A673 (cell line): ENCODE measurements around the gene OCSTAMP. TPM values are rescaled to one million over a fixed set of nuclear protein-coding genes. Genes with fewer than 3 reads are reported as not detected.

Source experiments
- BruUV-seq: library from RNA; stranded (reverse); fragments of 400-500 nt; replicated peaks from 2 replicates; lab custom pipeline; 2021; lab: Mats Ljungman, UMichigan
- CTCF ChIA-PET: fragments of 300-600 bp; sonication (Branson Sonifier 250); formaldehyde crosslinking; loops from one replicate; lab custom pipeline; 2022; ENCODE audit warnings: antibody characterized with exemption; lab: Charles Lee
- POLR2A ChIA-PET: fragments of 300-600 bp; sonication (Branson Sonifier 250); formaldehyde crosslinking; loops from one replicate; lab custom pipeline; 2022; ENCODE audit warnings: antibody characterized with exemption; ENCODE audit not compliant: low non-redundant PET; lab: Charles Lee
- DNase-seq: peaks from one replicate; pipeline ENCODE4 v3.0.0-alpha.2; 2015; ENCODE audit warnings: low spot score
- H3K27ac ChIP-seq: fragments of 200-600 bp; sonication (generic); 2 replicates; pipeline ENCODE4 v1.5.1; 2016; ENCODE audit warnings: mixed run types, low read depth, mild to moderate bottlenecking, mixed read lengths, antibody characterized with exemption, low read length; ENCODE audit not compliant: poor library complexity, severe bottlenecking
- H3K27me3 ChIP-seq: fragments of 200-600 bp; sonication (generic); replicated peaks from 2 replicates; pipeline ENCODE4 v1.6.1; 2017; ENCODE audit warnings: mixed run types, low read depth, mild to moderate bottlenecking, mixed read lengths, antibody characterized with exemption, low read length; ENCODE audit not compliant: insufficient read depth, poor library complexity
- H3K36me3 ChIP-seq: fragments of 200-600 bp; sonication (generic); 2 replicates; pipeline ENCODE4 v1.6.1; 2016; ENCODE audit warnings: mixed run types, mild to moderate bottlenecking, mixed read lengths, antibody characterized with exemption, low read length; ENCODE audit not compliant: insufficient read depth, poor library complexity, severe bottlenecking
- H3K4me1 ChIP-seq: fragments of 200-600 bp; sonication (generic); 2 replicates; pipeline ENCODE4 v1.6.1; 2017; ENCODE audit warnings: mixed run types, mild to moderate bottlenecking, mixed read lengths, antibody characterized with exemption, low read length; ENCODE audit not compliant: insufficient read depth, poor library complexity, severe bottlenecking
- H3K4me3 ChIP-seq: fragments of 200-600 bp; sonication (generic); 2 replicates; pipeline ENCODE4 v1.5.1; 2016; ENCODE audit warnings: low read depth, mixed run types, mild to moderate bottlenecking, mixed read lengths, low read length; ENCODE audit not compliant: poor library complexity, severe bottlenecking
- H3K9me3 ChIP-seq: fragments of 200-600 bp; sonication (generic); 2 replicates; pipeline ENCODE4 v1.6.1; 2016; ENCODE audit warnings: mixed run types, low read depth, mild to moderate bottlenecking, mixed read lengths, antibody characterized with exemption, low read length; ENCODE audit not compliant: poor library complexity, severe bottlenecking
- CTCF ChIP-seq: fragments of 300-800, 200-600 bp; sonication (generic); conservative IDR thresholded peaks from 2 replicates; pipeline ENCODE4 v1.5.1; 2017; ENCODE audit warnings: low read depth, mild to moderate bottlenecking, antibody characterized with exemption, low read length, moderate library complexity, mixed read lengths
- EZH2 ChIP-seq: fragments of 200-600 bp; sonication (generic); IDR thresholded peaks from 2 replicates; pipeline ENCODE4 v1.6.1; 2017; ENCODE audit warnings: borderline replicate concordance, low read depth, mild to moderate bottlenecking, mixed read lengths, antibody characterized with exemption, low read length; ENCODE audit not compliant: poor library complexity, severe bottlenecking
- intact Hi-C: fragments of 100-400 bp; cut with micrococcal nuclease; formaldehyde crosslinking; loops from one replicate; pipeline ENCODE4 v1.10.0; 2022; ENCODE audit not compliant: unreplicated experiment
- total RNA-seq: library from RNA; stranded (reverse); gene quantifications from 2 replicates; pipeline ENCODE4 v1.2.3, GENCODE V29; 2021

The OCSTAMP gene
- total RNA-seq, 1 experiment from 2014 or later = not detected

- BruUV-seq = no TSS peak
- no peaks in the 10 kb centered on the region for H3K9me3 ChIP-seq
- ChIA-PET CTCF (interaction anchor here (0.5 kb wide), 1 partner anchor 560 kb away, joined by 5 read pairs; no protein-coding TSS in a partner anchor), POLR2A (no interaction called here)
- H3K36me3 ChIP-seq = no peaks in the 10 kb centered on the region
- H3K4me1 ChIP-seq = no peaks in the 10 kb centered on the region
- H3K27me3 ChIP-seq = no peaks in the 10 kb centered on the region
- no peak for DNase-seq
- intact Hi-C loops = no loop called here
- H3K4me3 ChIP-seq = no peak overlapping the region
- H3K27ac ChIP-seq = no peak overlapping the region
- TF ChIP-seq CTCF (no peak), EZH2 (no peak)
Measured at GRCh38 chr20:46564241-46564957, 13.9 kb upstream of the OCSTAMP start.

- ChIA-PET CTCF (no interaction called here), POLR2A (no interaction called here)
- Histone ChIP-seq H3K9me3 (no peaks in the 10 kb centered on the region), H3K4me1 (no peaks in the 10 kb centered on the region), H3K4me3 (no peak overlapping the region), H3K36me3 (no peaks in the 10 kb centered on the region), H3K27me3 (no peaks in the 10 kb centered on the region), H3K27ac (no peak overlapping the region)
- no peak for DNase-seq
- no peak for TF ChIP-seq CTCF
- intact Hi-C loops = no loop called here
- BruUV-seq = no TSS peak
Measured at GRCh38 chr20:46563860-46564221, 13.4 kb upstream of the OCSTAMP start.

GRCh38 chr20:46563170-46563859, 12.9 kb upstream of the OCSTAMP start:
- no peak for DNase-seq
- TF ChIP-seq CTCF (no peak), EZH2 (no peak)
- H3K4me3 ChIP-seq = no peak overlapping the region
- no peaks in the 10 kb centered on the region for H3K9me3 ChIP-seq
- ChIA-PET POLR2A (no interaction called here), CTCF (no interaction called here)
- H3K27ac ChIP-seq = no peak overlapping the region
- BruUV-seq = no TSS peak
- no peaks in the 10 kb centered on the region for H3K27me3 ChIP-seq
- H3K36me3 ChIP-seq = no peaks in the 10 kb centered on the region
- intact Hi-C loops = no loop called here
- H3K4me1 ChIP-seq = no peaks in the 10 kb centered on the region
